Endothelial cell of umbilical vein (primary cell): ENCODE data around the gene AAR2. TPM values are rescaled to one million over a fixed set of nuclear protein-coding genes. Genes with fewer than 3 reads are reported as not detected.

Experiments
- BruUV-seq: library from RNA; stranded (reverse); fragments of 400-500 nt; replicated peaks from 2 replicates; lab custom pipeline; 2021; lab: Mats Ljungman, UMichigan
- CTCF ChIA-PET: fragments of 300-600, 350-600 bp; sonication (Branson Sonifier 250); formaldehyde crosslinking; loops from one replicate; lab custom pipeline; 2021; ENCODE audit warnings: antibody characterized with exemption, inconsistent platforms; lab: Charles Lee
- POLR2A ChIA-PET: fragments of 300-600, 350-600 bp; sonication (Branson Sonifier 250); formaldehyde crosslinking; loops from one replicate; lab custom pipeline; 2021; ENCODE audit warnings: antibody characterized with exemption, inconsistent platforms; lab: Charles Lee
- DNase-seq: peaks from one replicate; pipeline ENCODE4 v3.0.0-alpha.2; 2011; ENCODE audit warnings: low read depth, low spot score
- FAIRE-seq: peaks from 2 replicates; lab custom pipeline; 2011; peaks lifted over from hg19 to GRCh38; lab: Jason Lieb, UNC
- H2AFZ ChIP-seq: 2 replicates; pipeline ENCODE4 v1.6.0; 2012; ENCODE audit warnings: low read depth, low read length, control low read depth, inconsistent platforms
- H3K27ac ChIP-seq: 2 replicates; pipeline ENCODE4 v1.5.1; 2011; ENCODE audit warnings: low read depth, mild to moderate bottlenecking, control low read depth, low read length, moderate library complexity; ENCODE audit not compliant: insufficient read depth
- H3K27me3 ChIP-seq, 2 experiments: 2 replicates each; pipeline versions ENCODE4 v1.6.0 to v1.6.1; 2011; ENCODE audit warnings: low read length in 2 of 2, mixed read lengths in 1 of 2; ENCODE audit not compliant: control insufficient read depth in 2 of 2, insufficient read depth in 2 of 2
- H3K36me3 ChIP-seq, 2 experiments: 2 replicates in 1 of 2; 3 replicates in 1 of 2; pipeline ENCODE4 v1.5.1; 2011; ENCODE audit warnings: low read length in 2 of 2, mild to moderate bottlenecking in 1 of 2, moderate library complexity in 1 of 2; ENCODE audit not compliant: control insufficient read depth in 2 of 2, insufficient read depth in 2 of 2; ENCODE audit errors: extremely low read depth in 1 of 2
- H3K4me1 ChIP-seq: 3 replicates; pipeline ENCODE4 v1.5.1; 2011; ENCODE audit warnings: mild to moderate bottlenecking, low read length; ENCODE audit not compliant: control insufficient read depth, insufficient read depth; ENCODE audit errors: extremely low read depth
- H3K4me2 ChIP-seq: 2 replicates; pipeline ENCODE4 v1.6.1; 2011; ENCODE audit warnings: low read length, control low read depth, mixed read lengths; ENCODE audit not compliant: insufficient read depth
- H3K4me3 ChIP-seq, 3 experiments: fragments of 200-600 bp in 1 of 3; sonication (generic), shearing (Covaris generic) in 1 of 3; replicated peaks in 1 of 3; 2 replicates each; pipeline ENCODE4 v1.5.1; 2011 to 2016; ENCODE audit warnings: control low read depth in 3 of 3, low read length in 3 of 3, mild to moderate bottlenecking in 2 of 3, inconsistent platforms in 1 of 3, low read depth in 1 of 3, moderate library complexity in 1 of 3; ENCODE audit not compliant: insufficient read depth in 1 of 3
- H3K79me2 ChIP-seq: 2 replicates; pipeline ENCODE4 v1.6.0; 2012; ENCODE audit warnings: low read length, inconsistent platforms; ENCODE audit not compliant: control insufficient read depth, insufficient read depth
- H3K9ac ChIP-seq: replicated peaks from 2 replicates; pipeline ENCODE3; 2011; ENCODE audit warnings: low read length, control low read depth; ENCODE audit not compliant: insufficient read depth; ENCODE audit errors: extremely low read depth
- H3K9me1 ChIP-seq: replicated peaks from 3 replicates; pipeline ENCODE4 v1.6.0; 2011; ENCODE audit warnings: mild to moderate bottlenecking, low read length; ENCODE audit not compliant: control insufficient read depth, insufficient read depth; ENCODE audit errors: extremely low read depth
- H3K9me3 ChIP-seq: replicated peaks from 2 replicates; pipeline ENCODE4 v1.5.1; 2012; ENCODE audit warnings: low read length, inconsistent platforms; ENCODE audit not compliant: control insufficient read depth, insufficient read depth
- H4K20me1 ChIP-seq: replicated peaks from 2 replicates; pipeline ENCODE3; 2011; ENCODE audit warnings: mild to moderate bottlenecking, low read length; ENCODE audit not compliant: control insufficient read depth, insufficient read depth; ENCODE audit errors: extremely low read depth
- CTCF ChIP-seq, 2 donors: IDR thresholded peaks; 1 replicate in 1 of 2; 2 replicates in 1 of 2; pipeline ENCODE4 v1.5.1; 2011; ENCODE audit warnings: low read length in 2 of 2, mild to moderate bottlenecking in 2 of 2, moderate library complexity in 2 of 2, control low read depth in 1 of 2, inconsistent platforms in 1 of 2, low read depth in 1 of 2; ENCODE audit not compliant: insufficient read depth in 1 of 2; ENCODE audit errors: extremely low read depth in 1 of 2
- EZH2 ChIP-seq: IDR thresholded peaks from 2 replicates; pipeline ENCODE4 v1.6.1; 2012; ENCODE audit warnings: borderline replicate concordance, low read depth, mild to moderate bottlenecking, moderate library complexity, low read length, inconsistent platforms; ENCODE audit not compliant: severe bottlenecking
- FOS ChIP-seq: IDR thresholded peaks from 2 replicates; pipeline ENCODE4 v1.6.1; 2011; ENCODE audit warnings: mild to moderate bottlenecking, low read length, moderate library complexity, borderline replicate concordance; ENCODE audit not compliant: insufficient read depth
- GATA2 ChIP-seq: IDR thresholded peaks from 2 replicates; pipeline ENCODE4 v1.7.0; 2011; ENCODE audit warnings: low read depth, mild to moderate bottlenecking, moderate library complexity, mixed read lengths, low read length; ENCODE audit not compliant: insufficient read length, insufficient read depth
- JUN ChIP-seq: IDR thresholded peaks from 2 replicates; pipeline ENCODE4 v1.6.1; 2011; ENCODE audit warnings: borderline replicate concordance, low read depth; ENCODE audit not compliant: insufficient read length, insufficient read depth
- MAX ChIP-seq: IDR thresholded peaks from 2 replicates; pipeline ENCODE4 v1.6.1; 2011; ENCODE audit not compliant: insufficient read depth, insufficient read length
- MYC ChIP-seq: IDR thresholded peaks from one replicate; pipeline ENCODE4 v1.6.1; 2011; ENCODE audit warnings: mild to moderate bottlenecking, low read depth, low read length
- POLR2A ChIP-seq: IDR thresholded peaks from 2 replicates; pipeline ENCODE4 v1.6.1; 2012; ENCODE audit warnings: low read depth, mild to moderate bottlenecking, control low read depth, low read length
- POLR2AphosphoS5 ChIP-seq: IDR thresholded peaks from 2 replicates; pipeline ENCODE4 v1.6.1; 2012; ENCODE audit warnings: low read depth, mild to moderate bottlenecking, control low read depth, low read length, moderate library complexity; ENCODE audit not compliant: insufficient read depth
- dilution Hi-C: fragments of 300-500 bp; cut with MboI; formaldehyde crosslinking; loops from one replicate; pipeline ENCODE4 v1.15.0; 2019; ENCODE audit warnings: low sequenced_read_pairs; ENCODE audit not compliant: extremely low pct_ligation_motif_present
- intact Hi-C: fragments of 100-400 bp; cut with micrococcal nuclease; formaldehyde crosslinking; loops from one replicate; pipeline ENCODE4 v1.10.0; 2022
- polyA plus RNA-seq, 4 experiments: library from polyadenylated mRNA; depleted of rRNA in 3 of 4; stranded (reverse) in 3 of 4; unstranded in 1 of 4; fragments of >200 nt; gene quantifications; 2 replicates each; pipeline versions ENCODE4 v1.2.1 to v1.2.3, GENCODE V29; 2011 to 2012; ENCODE audit warnings: missing spikeins in 1 of 4
- total RNA-seq: library from RNA; stranded (reverse); gene quantifications from 2 replicates; pipeline ENCODE4 v1.2.3, GENCODE V29; 2021

Gene AAR2
- total and polyA plus RNA-seq, 2 donors (not counting 3 experiments of a cell fraction or from before 2014, with no cell fraction given) = 21.9 to 29.4 TPM

GRCh38 chr20:36206068-36206467 lies 30.2 kb upstream of the AAR2 start:
- Histone ChIP-seq H3K79me2 (no peaks in the 10 kb centered on the region), H3K9me3 (no peaks in the 10 kb centered on the region), H3K4me1 (no peaks in the 10 kb centered on the region), H4K20me1 (no peaks in the 10 kb centered on the region), H3K4me2 (no peak overlapping the region), H3K9ac (no peak overlapping the region), H3K9me1 (no peaks in the 10 kb centered on the region), H2AFZ (no peak overlapping the region), H3K27ac (no peak overlapping the region), H3K36me3 (no peaks in the 10 kb centered on the region), H3K27me3 (peaks cover 0 to 4% of the 10 kb centered on the region in 2 experiments), H3K4me3 (no peak overlapping the region)
- BruUV-seq = no TSS peak
- ChIA-PET POLR2A (no interaction called here), CTCF (interaction anchor here (0.8 to 2.2 kb wide), 4 partner anchors 50 to 234 kb away, joined by 3 to 7 read pairs (median 4); no protein-coding TSS in a partner anchor)
- TF ChIP-seq JUN (no peak), MAX (no peak), POLR2AphosphoS5 (no peak), MYC (no peak), EZH2 (no peak), FOS (no peak), POLR2A (no peak), CTCF (IDR thresholded peaks at IDR 0.05; ENCODE audit: extremely low read depth in 1 of 2, insufficient read depth in 1 of 2, low read depth in 1 of 2, low read length in 2 of 2) (no peak), GATA2 (no peak)
- dilution Hi-C loops = no loop called here
- DNase-seq (no peak), FAIRE-seq (no peak)
- intact Hi-C loops = no loop called here
